Endodermal cell (in vitro differentiated cells): ENCODE measurements around the gene TEX2. TPM values are rescaled to one million over a fixed set of nuclear protein-coding genes. Genes with fewer than 3 reads are reported as not detected.

Experiments used
- DNase-seq: peaks from one replicate; pipeline ENCODE4 v3.0.0-alpha.2; 2017
- H3K27ac ChIP-seq: 2 replicates; pipeline ENCODE4 v1.5.1; 2013; ENCODE audit warnings: mild to moderate bottlenecking, low read depth, low read length, moderate library complexity
- H3K27me3 ChIP-seq: 2 replicates; pipeline ENCODE4 v1.6.1; 2013; ENCODE audit warnings: mild to moderate bottlenecking, low read length, moderate library complexity; ENCODE audit not compliant: insufficient read depth, control insufficient read depth, poor library complexity, severe bottlenecking
- H3K36me3 ChIP-seq: 2 replicates; pipeline ENCODE4 v1.7.0; 2013; ENCODE audit warnings: mild to moderate bottlenecking, low read length, moderate library complexity; ENCODE audit not compliant: control insufficient read depth, insufficient read depth
- H3K4me1 ChIP-seq: one replicate; pipeline ENCODE4 v1.7.0; 2013; ENCODE audit warnings: low read length; ENCODE audit not compliant: control insufficient read depth, insufficient read depth
- H3K4me3 ChIP-seq: 2 replicates; pipeline ENCODE4 v1.5.1; 2013; ENCODE audit warnings: mild to moderate bottlenecking, low read length, moderate library complexity
- H3K9ac ChIP-seq: 2 replicates; pipeline ENCODE4 v1.6.1; 2013; ENCODE audit warnings: mild to moderate bottlenecking, low read length, moderate library complexity; ENCODE audit not compliant: poor library complexity, severe bottlenecking; ENCODE audit errors: extremely low read depth
- H3K9me3 ChIP-seq: 2 replicates; pipeline ENCODE4 v1.6.1; 2013; ENCODE audit warnings: mild to moderate bottlenecking, low read length, moderate library complexity; ENCODE audit not compliant: control insufficient read depth
- H3K27ac Mint-ChIP-seq: 2 replicates; pipeline ENCODE4 v1.8.0; 2020; ENCODE audit warnings: mixed read lengths
- H3K27me3 Mint-ChIP-seq: 2 replicates; pipeline ENCODE4 v1.8.0; 2021; ENCODE audit warnings: mild to moderate bottlenecking, mixed read lengths; ENCODE audit not compliant: insufficient read depth
- H3K36me3 Mint-ChIP-seq: 2 replicates; pipeline ENCODE4 v1.8.0; 2020; ENCODE audit warnings: low read depth, mixed read lengths
- H3K4me1 Mint-ChIP-seq: 2 replicates; pipeline ENCODE4 v1.8.0; 2020; ENCODE audit warnings: mixed read lengths
- H3K4me3 Mint-ChIP-seq: 2 replicates; pipeline ENCODE4 v1.8.0; 2020; ENCODE audit warnings: mild to moderate bottlenecking, moderate library complexity, mixed read lengths
- H3K9me3 Mint-ChIP-seq: 2 replicates; pipeline ENCODE4 v1.8.0; 2020; ENCODE audit warnings: mild to moderate bottlenecking, mixed read lengths
- CTCF ChIP-seq: fragments of 200-600 bp; sonication (generic); conservative IDR thresholded peaks from 2 replicates; pipeline ENCODE4 v1.5.0; 2021; ENCODE audit warnings: antibody characterized with exemption, mild to moderate bottlenecking
- WGBS, 2 experiments: methylation state at CpG; one replicate each; pipeline versions ENCODE4 v1.1.5 to v1.1.7; 2013; ENCODE audit warnings: missing lambda C conversion rate in 2 of 2, mixed read lengths in 1 of 2; ENCODE audit not compliant: insufficient coverage in 1 of 2, insufficient read length in 1 of 2; 5-methylcytosine and 5-hydroxymethylcytosine counted together
- total RNA-seq, 2 donors: library from RNA; stranded (reverse); fragmentation: NEBNext Ultra II Directional in 1 of 2; extraction: Animal tissue kit (Norgen Biotek cat#: 25700) in 1 of 2; gene quantifications; 2 replicates in 1 of 2; 3 replicates in 1 of 2; pipeline ENCODE4 v1.2.1, GENCODE V29; 2021

Gene TEX2
- total RNA-seq, 2 donors from 2014 or later = 11.6 to 13.1 TPM

- no peak overlapping the region for H3K27ac ChIP-seq
Observed at GRCh38 chr17:64156670-64157069, 106.4 kb downstream of the TEX2 start.

GRCh38 chr17:64155751-64156544 is 107.1 kb downstream of the TEX2 start:
- no peaks in the 10 kb centered on the region for H3K27me3 ChIP-seq
- no peak overlapping the region for H3K4me3 ChIP-seq
- WGBS, 2 experiments = 89 to 94% methylated on average over 7 to 11 of the region's 11 CpGs
- no peak overlapping the region for H3K9ac ChIP-seq
- Mint-ChIP-seq H3K36me3 (peaks cover 16% of the 10 kb centered on the region), H3K4me1 (peaks cover 20% of the 10 kb centered on the region), H3K4me3 (no peak overlapping the region), H3K9me3 (no peaks in the 10 kb centered on the region), H3K27ac (no peak overlapping the region), H3K27me3 (no peaks in the 10 kb centered on the region)
- peaks cover 11% of the 10 kb centered on the region for H3K36me3 ChIP-seq
- no peak for TF ChIP-seq CTCF
- peak; percentile 39 for DNase-seq
- no peaks in the 10 kb centered on the region for H3K9me3 ChIP-seq
- H3K4me1 ChIP-seq = peaks cover 8% of the 10 kb centered on the region
- H3K27ac ChIP-seq = no peak overlapping the region

More at GRCh38 chr17:64156670-64157069, 106.4 kb downstream of the TEX2 start:
- Histone ChIP-seq H3K36me3 (peaks cover 11% of the 10 kb centered on the region), H3K4me3 (no peak overlapping the region), H3K27me3 (no peaks in the 10 kb centered on the region), H3K4me1 (peaks cover 8% of the 10 kb centered on the region), H3K9me3 (no peaks in the 10 kb centered on the region), H3K9ac (no peak overlapping the region)
- no peak for TF ChIP-seq CTCF
- H3K4me1 Mint-ChIP-seq = peaks cover 21% of the 10 kb centered on the region
- peak; percentile 42 for DNase-seq
- 92 to 100% methylated on average over 2 of the region's 2 CpGs for WGBS, 2 experiments
- no peaks in the 10 kb centered on the region for H3K27me3 Mint-ChIP-seq
- H3K27ac Mint-ChIP-seq = no peak overlapping the region
- H3K36me3 Mint-ChIP-seq = peaks cover 13% of the 10 kb centered on the region
- H3K9me3 Mint-ChIP-seq = no peaks in the 10 kb centered on the region
- H3K4me3 Mint-ChIP-seq = no peak overlapping the region

GRCh38 chr17:64155129-64155528 is 107.9 kb downstream of the TEX2 start:
- Mint-ChIP-seq H3K27me3 (no peaks in the 10 kb centered on the region), H3K4me1 (peaks cover 20% of the 10 kb centered on the region), H3K27ac (no peak overlapping the region), H3K9me3 (no peaks in the 10 kb centered on the region), H3K4me3 (no peak overlapping the region), H3K36me3 (peaks cover 20% of the 10 kb centered on the region)
- WGBS, 2 experiments = 94 to 95% methylated on average over 6 to 7 of the region's 7 CpGs
- no peaks in the 10 kb centered on the region for H3K27me3 ChIP-seq
- H3K9me3 ChIP-seq = no peaks in the 10 kb centered on the region
- no peak overlapping the region for H3K4me3 ChIP-seq
- no peak for DNase-seq
- H3K4me1 ChIP-seq = peaks cover 8% of the 10 kb centered on the region
- H3K27ac ChIP-seq = no peak overlapping the region
- H3K36me3 ChIP-seq = peaks cover 11% of the 10 kb centered on the region
- no peak overlapping the region for H3K9ac ChIP-seq
- TF ChIP-seq CTCF = no peak
